Measurements from ENCODE around the gene REV3L. TPM values are rescaled to one million over a fixed set of nuclear protein-coding genes. Genes with fewer than 3 reads are reported as not detected.

The REV3L gene
- total and polyA plus RNA-seq, 12 donors = 16.8 to 45.7 (median 26.6) TPM

- 2 to 3% (median 2%) methylated on average over 4 to 8 of the region's 8 CpGs for WGBS, 4 donors
- H3K9me3 ChIP-seq (replicated peaks in 1 of 3) = no peaks in the 10 kb centered on the region
- H3K27me3 ChIP-seq = no peaks in the 10 kb centered on the region
- H3K27ac ChIP-seq = peak overlapping the region; percentile 97 to 99 (median 99)
- no peak for TF ChIP-seq CTCF (IDR thresholded peaks at IDR 0.05)
- no peak for TF ChIP-seq POLR2A (IDR thresholded peaks at IDR 0.05)
- peak overlapping the region; percentile 5 to 96 (median 88) for H3K4me3 ChIP-seq
- no peak for DNase-seq
- H3K36me3 ChIP-seq (replicated peaks in 1 of 2) = no peaks in the 10 kb centered on the region
- intact Hi-C loops (cut with DNase I) = loop anchor here (2.0 to 10.0 kb wide), 3 partner anchors 63 to 123 kb away; partner anchors contain the start of gene TRAF3IP2 (in 2 of the 2)
- H3K4me1 ChIP-seq (replicated peaks in 1 of 2) = peaks cover 23 to 59% of the 10 kb centered on the region in 2 donors
These were observed 1.2 kb downstream of the REV3L start for GRCh38 chr6:111481836-111482187.

DNA sequence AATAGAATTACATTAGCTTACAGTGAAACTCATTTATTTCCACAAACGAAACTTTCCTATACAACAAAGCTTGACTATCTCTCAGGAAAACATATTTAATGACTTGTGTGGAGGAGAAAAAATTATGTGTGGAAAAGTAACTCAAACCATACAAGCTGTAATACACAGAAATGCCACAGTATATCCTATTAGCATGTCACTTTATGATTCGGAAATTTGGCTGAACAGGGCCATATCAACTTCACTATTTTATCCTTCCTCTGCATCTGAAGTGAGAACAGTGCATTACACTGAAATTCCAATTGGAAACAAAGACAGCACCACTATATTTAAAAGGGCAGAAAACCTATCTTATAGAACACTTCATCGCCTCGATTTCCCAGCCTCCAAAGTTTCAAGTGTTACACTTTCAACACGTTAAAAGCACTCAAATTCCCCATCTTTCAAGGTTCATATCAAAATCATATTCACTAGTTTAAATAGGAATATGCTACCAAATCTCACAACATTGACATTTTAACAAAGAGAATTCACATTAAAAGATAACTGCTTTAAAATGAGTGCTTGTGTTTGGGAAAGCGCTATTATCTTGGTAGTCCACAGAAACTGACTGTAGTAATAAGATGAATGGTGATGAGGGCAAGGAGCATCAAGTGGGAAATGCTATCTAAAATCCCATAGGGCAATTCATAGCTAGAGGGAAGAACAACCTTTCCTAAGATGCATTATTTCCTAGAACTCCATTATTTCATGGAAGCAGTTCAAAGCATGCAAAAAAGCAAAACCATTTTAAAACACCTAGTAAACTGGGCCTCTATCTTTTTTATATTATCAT is 1.8 kb downstream of the REV3L start:
- intact Hi-C loops (cut with DNase I) = loop anchor here in 1 of 2 donors (10.0 kb wide), 2 partner anchors 64 to 124 kb away; partner anchors contain the start of gene TRAF3IP2
- peak in 3 of 6 experiments; percentile 9 to 19 (median 15) for TF ChIP-seq CTCF (IDR thresholded peaks at IDR 0.05)
- TF ChIP-seq POLR2A (IDR thresholded peaks at IDR 0.05) = no peak
- peak overlapping the region in 2 of 4 donors; percentile 81 to 96 for H3K4me3 ChIP-seq
- no peaks in the 10 kb centered on the region for H3K27me3 ChIP-seq
- H3K9me3 ChIP-seq (replicated peaks in 1 of 3) = no peaks in the 10 kb centered on the region
- no peaks in the 10 kb centered on the region for H3K36me3 ChIP-seq (replicated peaks in 1 of 2)
- peaks cover 23 to 59% of the 10 kb centered on the region in 2 donors for H3K4me1 ChIP-seq (replicated peaks in 1 of 2)
- DNase-seq = no peak
- 35 to 43% (median 36%) methylated on average over 6 of the region's 6 CpGs for WGBS, 4 donors
- peak overlapping the region; percentile 97 to 99 (median 99) for H3K27ac ChIP-seq

GRCh38 chr6:111478749-111479148 is 4.3 kb downstream of the REV3L start:
- 33 to 39% (median 37%) methylated on average over 1 of the region's 1 CpG for WGBS, 4 donors
- H3K27ac ChIP-seq = peak overlapping the region in 1 of 5 donors; percentile 2
- H3K4me3 ChIP-seq = no peak overlapping the region
- no peaks in the 10 kb centered on the region for H3K36me3 ChIP-seq (replicated peaks in 1 of 2)
- no peaks in the 10 kb centered on the region for H3K9me3 ChIP-seq (replicated peaks in 1 of 3)
- no peak for DNase-seq
- H3K27me3 ChIP-seq = no peaks in the 10 kb centered on the region
- peaks cover 17 to 47% of the 10 kb centered on the region in 2 donors for H3K4me1 ChIP-seq (replicated peaks in 1 of 2)
- no peak for TF ChIP-seq POLR2A (IDR thresholded peaks at IDR 0.05)
- peak in 5 of 6 experiments; percentile 4 to 38 (median 28) for TF ChIP-seq CTCF (IDR thresholded peaks at IDR 0.05)
- intact Hi-C loops (cut with DNase I) = loop anchor here in 1 of 2 donors (10.0 kb wide), 1 partner anchor 54 kb away; no protein-coding TSS in a partner anchor

- no peaks in the 10 kb centered on the region for H3K36me3 ChIP-seq (replicated peaks in 1 of 2)
- no peak for DNase-seq
- H3K27me3 ChIP-seq = no peaks in the 10 kb centered on the region
- peaks cover 17 to 47% of the 10 kb centered on the region in 2 donors for H3K4me1 ChIP-seq (replicated peaks in 1 of 2)
- no peaks in the 10 kb centered on the region for H3K9me3 ChIP-seq (replicated peaks in 1 of 3)
- 30 to 35% (median 31%) methylated on average over 3 of the region's 3 CpGs for WGBS, 4 donors
- H3K4me3 ChIP-seq = no peak overlapping the region
- intact Hi-C loops (cut with DNase I) = loop anchor here in 1 of 2 donors (10.0 kb wide), 1 partner anchor 53 kb away; no protein-coding TSS in a partner anchor
- no peak overlapping the region for H3K27ac ChIP-seq
- no peak for TF ChIP-seq CTCF (IDR thresholded peaks at IDR 0.05)
- no peak for TF ChIP-seq POLR2A (IDR thresholded peaks at IDR 0.05)
These were observed 4.9 kb downstream of the REV3L start for GRCh38 chr6:111478064-111478476.

Data from adrenal gland (tissue), 12 donors.